GM12873 (cell line): ENCODE results near the gene PARN.

Experiments
- TF ChIP-seq, protein P1 (sequence below): IDR thresholded peaks from 2 replicates; pipeline ENCODE4 v1.5.1; 2012; ENCODE audit warnings: low read depth, mild to moderate bottlenecking, moderate library complexity, low read length, control low read depth; ENCODE audit not compliant: insufficient read depth; ENCODE audit errors: missing control alignments

PARN gene

DNA sequence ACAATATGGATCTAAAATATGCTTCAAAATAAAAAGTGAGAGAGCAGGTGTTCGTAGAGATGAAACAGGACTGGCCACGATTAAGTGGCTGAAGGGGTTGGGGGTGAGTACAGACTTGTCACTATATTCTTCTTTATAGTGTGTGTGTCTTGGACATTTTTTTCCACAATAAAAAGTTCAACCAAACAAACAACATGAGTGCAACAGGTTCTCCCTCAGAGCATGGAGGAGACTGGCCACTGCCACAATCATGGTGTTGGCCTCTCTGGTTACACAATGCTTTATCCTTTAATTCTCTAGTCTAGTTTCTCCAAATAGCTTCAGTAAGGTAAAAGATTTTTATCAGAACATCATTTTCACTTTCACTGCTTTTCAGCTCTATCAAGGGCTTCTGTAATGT lies 109.3 kb downstream of the PARN start:
- TF ChIP-seq, protein P1, sequence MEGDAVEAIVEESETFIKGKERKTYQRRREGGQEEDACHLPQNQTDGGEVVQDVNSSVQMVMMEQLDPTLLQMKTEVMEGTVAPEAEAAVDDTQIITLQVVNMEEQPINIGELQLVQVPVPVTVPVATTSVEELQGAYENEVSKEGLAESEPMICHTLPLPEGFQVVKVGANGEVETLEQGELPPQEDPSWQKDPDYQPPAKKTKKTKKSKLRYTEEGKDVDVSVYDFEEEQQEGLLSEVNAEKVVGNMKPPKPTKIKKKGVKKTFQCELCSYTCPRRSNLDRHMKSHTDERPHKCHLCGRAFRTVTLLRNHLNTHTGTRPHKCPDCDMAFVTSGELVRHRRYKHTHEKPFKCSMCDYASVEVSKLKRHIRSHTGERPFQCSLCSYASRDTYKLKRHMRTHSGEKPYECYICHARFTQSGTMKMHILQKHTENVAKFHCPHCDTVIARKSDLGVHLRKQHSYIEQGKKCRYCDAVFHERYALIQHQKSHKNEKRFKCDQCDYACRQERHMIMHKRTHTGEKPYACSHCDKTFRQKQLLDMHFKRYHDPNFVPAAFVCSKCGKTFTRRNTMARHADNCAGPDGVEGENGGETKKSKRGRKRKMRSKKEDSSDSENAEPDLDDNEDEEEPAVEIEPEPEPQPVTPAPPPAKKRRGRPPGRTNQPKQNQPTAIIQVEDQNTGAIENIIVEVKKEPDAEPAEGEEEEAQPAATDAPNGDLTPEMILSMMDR: no peak

DNA sequence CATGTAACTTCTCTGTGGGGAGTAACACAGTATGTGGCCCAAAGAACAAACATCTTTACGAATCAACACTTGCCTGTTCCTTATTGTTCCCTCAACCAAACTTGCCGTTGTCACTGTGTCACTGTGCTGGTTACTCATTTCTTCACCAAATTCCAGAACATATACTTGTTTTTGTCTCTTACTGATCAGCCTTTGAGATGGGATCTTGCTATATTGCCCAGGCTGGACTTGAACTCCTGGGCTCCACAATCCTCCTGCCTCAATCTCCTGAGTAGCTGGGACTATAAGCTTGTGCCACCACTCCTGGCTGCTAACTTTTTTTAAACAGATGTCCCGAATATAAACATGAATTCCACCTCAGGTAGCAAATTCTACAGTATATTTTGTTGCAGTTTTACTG lies 115.1 kb downstream of the PARN start:
- TF ChIP-seq, protein P1: no peak

- TF ChIP-seq, protein P1: no peak
Observed at GRCh38 chr16:14513389-14514107, 116.5 kb downstream of the PARN start.

DNA sequence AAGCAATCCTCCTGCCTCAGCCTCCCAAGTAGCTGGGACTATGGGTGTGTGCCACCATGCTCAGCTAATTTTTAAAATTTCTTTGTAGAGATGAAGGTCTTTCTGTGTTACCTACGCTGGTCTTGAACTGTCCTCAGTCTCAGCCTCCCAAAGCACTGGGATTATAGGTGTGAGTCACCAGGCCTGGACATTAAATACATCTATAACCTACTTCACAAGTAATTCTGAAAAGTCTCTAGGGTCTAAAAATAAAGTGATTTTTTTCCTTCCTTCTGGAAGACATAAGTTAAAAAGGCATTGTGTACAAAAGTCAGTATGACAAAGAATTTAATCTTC lies 118.3 kb downstream of the PARN start:
- TF ChIP-seq, protein P1: no peak

DNA sequence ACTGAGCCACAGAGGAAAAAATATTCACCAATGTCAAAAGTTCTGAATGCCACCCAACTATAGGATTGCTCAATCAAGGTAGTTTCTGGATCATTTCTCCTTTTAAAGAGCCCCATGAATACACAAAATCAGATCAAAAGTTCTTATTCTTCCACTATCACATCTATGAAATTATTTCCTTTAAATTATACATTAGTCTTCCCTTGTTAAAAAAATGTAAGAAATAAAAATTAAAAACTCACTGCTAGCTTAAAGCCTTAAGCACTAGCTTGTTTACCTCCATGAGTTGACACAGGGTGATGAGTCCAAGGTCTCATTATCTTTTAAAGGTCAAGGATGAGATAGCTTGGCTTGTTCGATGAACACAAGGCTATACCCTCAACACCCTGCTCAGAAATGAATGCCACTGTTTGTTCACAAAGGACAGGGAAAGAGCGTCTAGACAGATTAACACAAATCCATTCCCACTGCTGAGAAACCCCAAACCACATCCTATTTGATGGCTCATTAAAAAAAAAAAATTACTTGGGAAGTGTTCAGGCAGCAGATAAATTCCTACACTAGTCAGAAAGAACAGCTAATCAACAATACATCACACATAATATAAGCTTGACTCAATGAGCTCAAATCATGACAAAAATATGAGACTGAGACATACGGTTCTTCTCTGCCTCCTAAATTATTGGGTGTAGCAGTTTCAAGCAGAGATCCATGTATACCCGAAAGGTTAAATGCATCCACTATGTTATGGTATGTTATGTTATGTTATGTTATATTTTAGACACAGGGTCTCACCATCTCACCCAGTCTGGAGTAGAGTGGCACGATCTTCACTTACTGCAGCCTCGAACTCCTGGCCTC lies 118.9 kb downstream of the PARN start:
- TF ChIP-seq, protein P1: no peak

DNA sequence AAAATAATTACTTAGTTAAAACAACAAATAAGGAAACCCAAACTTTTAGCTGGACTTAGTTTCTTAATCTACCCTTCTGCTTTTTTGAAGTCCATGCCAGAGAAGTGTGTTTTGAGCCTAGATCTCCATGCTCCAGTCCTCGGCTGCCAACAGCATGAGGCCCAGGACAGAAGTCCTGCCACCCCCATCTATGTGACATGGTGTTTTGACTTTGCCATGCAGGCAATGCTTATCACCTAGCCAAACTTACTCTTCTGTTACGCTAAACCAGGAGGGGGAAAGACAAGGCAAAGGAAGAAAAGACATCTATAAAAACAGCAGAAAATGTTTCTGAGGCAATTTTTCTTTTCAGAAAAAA lies 119.5 kb downstream of the PARN start:
- TF ChIP-seq, protein P1: no peak

DNA sequence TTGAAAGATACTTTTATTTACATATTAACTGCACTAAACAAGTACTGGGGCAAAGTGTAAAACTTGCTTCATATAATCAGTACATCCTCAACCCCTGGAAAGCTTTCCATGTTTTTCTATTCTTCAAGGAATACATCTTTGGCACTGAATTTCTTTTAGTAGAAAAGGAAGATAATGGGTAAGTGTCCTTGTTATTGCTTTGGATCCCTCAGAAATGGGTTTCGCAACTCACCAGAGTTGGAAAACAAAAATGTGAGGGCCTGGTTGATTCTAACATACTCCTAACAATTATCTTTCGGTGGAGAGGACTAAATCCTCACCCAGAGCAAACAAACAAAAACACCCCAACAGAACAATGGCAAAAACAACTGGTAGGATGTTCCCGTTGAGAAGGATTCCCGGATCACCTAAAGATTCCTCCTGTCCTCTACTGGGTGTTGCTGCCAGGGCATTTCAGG lies 120.4 kb downstream of the PARN start:
- TF ChIP-seq, protein P1: no peak
